Gastrocnemius medialis (tissue), 4 donors: ENCODE data around the gene HDAC4. TPM values are rescaled to one million over a fixed set of nuclear protein-coding genes. Genes with fewer than 3 reads are reported as not detected.

Experiments used
- ATAC-seq, 2 donors: fragments of 150-250 bp; one replicate each; pipeline ENCODE4 v1.9.1; 2016
- DNase-seq, 2 donors: peaks; one replicate each; pipeline ENCODE4 v3.0.0-alpha.2; 2019
- H3K27ac ChIP-seq, 4 donors: fragments of 200-600 bp; sonication (generic); 1 replicate in 1 of 4; 2 replicates in 3 of 4; pipeline ENCODE4 v1.5.1; 2016 to 2018; ENCODE audit warnings: mild to moderate bottlenecking in 2 of 4, moderate library complexity in 1 of 4
- H3K27me3 ChIP-seq, 3 donors: fragments of 200-600 bp; sonication (generic) in 2 of 3; 1 replicate in 1 of 3; 2 replicates in 2 of 3; pipeline versions ENCODE4 v1.5.1 to v1.6.0; 2016 to 2019; ENCODE audit warnings: mild to moderate bottlenecking in 1 of 3, moderate library complexity in 1 of 3
- H3K36me3 ChIP-seq, 2 donors: fragments of 200-600 bp; sonication (generic) in 1 of 2; one replicate each; pipeline ENCODE4 v1.5.1; 2017 to 2018
- H3K4me1 ChIP-seq, 2 donors: fragments of 200-600 bp; sonication (generic) in 1 of 2; one replicate each; pipeline ENCODE4 v1.5.1; 2016 to 2017; ENCODE audit warnings: mild to moderate bottlenecking in 2 of 2
- H3K4me3 ChIP-seq, 4 donors: fragments of 200-600 bp; sonication (generic) in 3 of 4; 1 replicate in 1 of 4; 2 replicates in 3 of 4; pipeline ENCODE4 v1.5.1; 2016 to 2019; ENCODE audit warnings: mild to moderate bottlenecking in 2 of 4
- H3K9me3 ChIP-seq, 3 donors: fragments of 200-600 bp; sonication (generic) in 2 of 3; 1 replicate in 1 of 3; 2 replicates in 2 of 3; pipeline ENCODE4 v1.5.1; 2016 to 2019
- POLR2A ChIP-seq, 2 donors: fragments of 450-650 bp; IDR thresholded peaks; one replicate each; pipeline ENCODE4 v1.6.1; 2017; ENCODE audit warnings: antibody characterized with exemption in 2 of 2, mild to moderate bottlenecking in 2 of 2, moderate library complexity in 2 of 2
- in situ Hi-C, 4 donors: fragments of 200-750 bp; cut with MboI; loops; one replicate each; pipeline versions ENCODE4 v1.15.0 to v1.8.0; 2017; ENCODE audit warnings: low sequenced_read_pairs in 4 of 4
- intact Hi-C: fragments of 100-400 bp; cut with DNase I; formaldehyde crosslinking; loops from one replicate; pipeline ENCODE4 v1.15.1; 2023; ENCODE audit warnings: low total_unique reads
- total RNA-seq, 4 donors: library from RNA; depleted of rRNA; stranded (reverse); fragments of >200 nt; gene quantifications; one replicate each; pipeline versions ENCODE4 v1.1.0 to v1.2.3, GENCODE V29; 2016
- TF ChIP-seq, protein P1 (sequence below), 5 experiments: fragments of 450-650 bp in 3 of 5; fragments of 200-600 bp in 2 of 5; sonication (generic) in 2 of 5; IDR thresholded peaks in 4 of 5; conservative IDR thresholded peaks in 1 of 5; 1 replicate in 4 of 5; 2 replicates in 1 of 5; pipeline ENCODE4 v1.5.1; 2016 to 2019; ENCODE audit warnings: antibody characterized with exemption in 5 of 5, mild to moderate bottlenecking in 3 of 5, moderate library complexity in 3 of 5

HDAC4 gene
- total RNA-seq, 4 donors from 2014 or later, result 23.6 to 257 (median 119) TPM

DNA sequence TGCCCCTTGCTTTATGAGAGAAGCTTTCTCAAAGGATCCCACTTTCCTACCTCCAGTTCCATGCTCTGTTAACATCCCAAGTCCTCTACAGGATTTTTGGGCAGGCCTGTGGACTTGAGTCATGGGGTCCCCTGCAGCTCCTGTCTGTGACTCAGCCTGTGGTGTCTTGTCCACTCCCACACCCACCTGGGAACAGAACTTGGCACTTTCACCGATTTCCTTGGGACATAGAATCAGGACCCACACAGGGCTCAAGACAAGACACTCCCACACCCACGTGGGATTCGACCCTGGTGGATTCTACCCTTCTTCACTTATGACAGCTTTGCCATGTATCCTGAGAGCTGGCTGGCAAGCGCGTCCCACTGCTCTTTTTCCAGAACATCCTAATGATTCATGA lies 30.7 kb upstream of the HDAC4 start:
- intact Hi-C loops, result no loop called here
- in situ Hi-C loops, result no loop called here
- TF ChIP-seq POLR2A (IDR thresholded peaks at IDR 0.05), result no peak
- TF ChIP-seq, protein P1, sequence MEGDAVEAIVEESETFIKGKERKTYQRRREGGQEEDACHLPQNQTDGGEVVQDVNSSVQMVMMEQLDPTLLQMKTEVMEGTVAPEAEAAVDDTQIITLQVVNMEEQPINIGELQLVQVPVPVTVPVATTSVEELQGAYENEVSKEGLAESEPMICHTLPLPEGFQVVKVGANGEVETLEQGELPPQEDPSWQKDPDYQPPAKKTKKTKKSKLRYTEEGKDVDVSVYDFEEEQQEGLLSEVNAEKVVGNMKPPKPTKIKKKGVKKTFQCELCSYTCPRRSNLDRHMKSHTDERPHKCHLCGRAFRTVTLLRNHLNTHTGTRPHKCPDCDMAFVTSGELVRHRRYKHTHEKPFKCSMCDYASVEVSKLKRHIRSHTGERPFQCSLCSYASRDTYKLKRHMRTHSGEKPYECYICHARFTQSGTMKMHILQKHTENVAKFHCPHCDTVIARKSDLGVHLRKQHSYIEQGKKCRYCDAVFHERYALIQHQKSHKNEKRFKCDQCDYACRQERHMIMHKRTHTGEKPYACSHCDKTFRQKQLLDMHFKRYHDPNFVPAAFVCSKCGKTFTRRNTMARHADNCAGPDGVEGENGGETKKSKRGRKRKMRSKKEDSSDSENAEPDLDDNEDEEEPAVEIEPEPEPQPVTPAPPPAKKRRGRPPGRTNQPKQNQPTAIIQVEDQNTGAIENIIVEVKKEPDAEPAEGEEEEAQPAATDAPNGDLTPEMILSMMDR (IDR thresholded peaks at IDR 0.05 in 4 of 5, conservative IDR thresholded peaks at IDR 0.05 in 1 of 5), result no peak
- Histone ChIP-seq H3K27me3 (no peaks in the 10 kb centered on the region), H3K4me3 (no peak overlapping the region), H3K9me3 (no peaks in the 10 kb centered on the region), H3K27ac (no peak overlapping the region), H3K4me1 (no peaks in the 10 kb centered on the region), H3K36me3 (no peaks in the 10 kb centered on the region)
- DNase-seq, result no peak
- ATAC-seq, result no peak

DNA sequence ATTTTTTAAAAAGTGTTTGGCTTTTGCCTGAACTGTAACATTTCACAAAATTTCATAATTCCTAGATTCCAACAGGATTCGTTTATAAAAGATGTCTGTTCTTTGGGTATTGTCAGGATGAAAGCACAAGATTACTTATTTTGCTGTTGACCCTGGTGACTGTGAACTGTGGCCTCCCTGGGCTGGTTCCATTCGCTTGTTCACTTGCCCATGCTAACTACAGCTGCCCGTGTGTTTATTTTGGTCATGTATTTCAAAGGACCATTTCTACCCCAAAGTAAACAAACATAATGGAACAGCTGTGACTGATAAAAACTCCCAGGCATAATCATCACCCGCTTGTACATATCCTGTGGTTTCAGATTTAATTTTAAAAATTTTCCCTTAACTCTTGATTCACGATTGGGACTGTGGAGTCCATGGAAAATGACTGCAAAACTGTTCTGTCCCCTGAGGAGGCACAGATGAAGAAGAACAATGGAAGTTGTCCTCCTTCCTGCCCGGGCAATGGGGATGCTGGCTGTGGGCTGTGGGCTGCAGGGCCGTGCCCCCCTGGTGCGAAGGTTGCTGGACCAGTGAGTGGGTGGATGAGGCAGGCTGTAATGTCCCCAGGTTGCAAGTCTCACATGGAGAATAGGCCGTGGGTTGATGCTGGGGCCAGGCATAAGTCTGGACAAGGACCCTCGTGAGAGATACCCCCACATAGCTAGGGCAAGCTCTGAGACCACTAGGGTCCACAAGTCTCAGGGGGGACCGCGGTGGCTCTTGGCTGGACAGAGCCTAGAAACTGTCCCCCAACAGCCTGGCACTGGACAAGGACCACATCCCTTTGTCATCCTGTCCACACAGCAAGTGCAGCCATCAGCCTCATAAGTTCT lies 28.9 kb upstream of the HDAC4 start:
- no peaks in the 10 kb centered on the region for H3K9me3 ChIP-seq
- ATAC-seq, result no peak
- intact Hi-C loops, result no loop called here
- H3K27me3 ChIP-seq, result no peaks in the 10 kb centered on the region
- in situ Hi-C loops, result no loop called here
- no peak for DNase-seq
- no peak overlapping the region for H3K4me3 ChIP-seq
- no peaks in the 10 kb centered on the region for H3K4me1 ChIP-seq
- H3K27ac ChIP-seq, result no peak overlapping the region
- TF ChIP-seq POLR2A (IDR thresholded peaks at IDR 0.05), result no peak
- TF ChIP-seq, protein P1 (IDR thresholded peaks at IDR 0.05 in 4 of 5, conservative IDR thresholded peaks at IDR 0.05 in 1 of 5), result no peak
- no peaks in the 10 kb centered on the region for H3K36me3 ChIP-seq

DNA sequence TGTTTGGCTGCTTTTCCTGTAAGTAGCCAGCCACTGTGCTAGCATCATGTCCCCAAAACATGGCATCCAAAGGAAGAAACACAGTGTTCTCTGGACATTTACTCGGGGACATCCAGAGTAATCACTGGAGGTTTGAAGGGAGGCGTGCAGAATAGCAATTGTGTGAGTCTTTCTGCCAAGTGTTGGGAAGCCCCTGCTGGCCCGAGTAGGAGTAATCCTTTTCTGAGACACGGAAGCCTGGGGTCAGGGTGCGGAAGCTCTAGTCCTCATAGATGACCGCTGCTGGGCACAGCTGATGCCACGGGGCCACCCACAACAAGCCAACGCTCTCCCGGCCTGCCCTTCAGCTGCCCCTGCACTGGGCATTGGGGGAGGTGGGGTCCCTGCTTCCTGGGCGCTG lies 24.8 kb upstream of the HDAC4 start:
- no peak overlapping the region for H3K4me3 ChIP-seq
- DNase-seq (no peak), ATAC-seq (no peak)
- TF ChIP-seq, protein P1 (IDR thresholded peaks at IDR 0.05 in 4 of 5, conservative IDR thresholded peaks at IDR 0.05 in 1 of 5), result no peak
- no peak for TF ChIP-seq POLR2A (IDR thresholded peaks at IDR 0.05)
- intact Hi-C loops, result no loop called here
- H3K27me3 ChIP-seq, result no peaks in the 10 kb centered on the region
- H3K9me3 ChIP-seq, result no peaks in the 10 kb centered on the region
- H3K27ac ChIP-seq, result no peak overlapping the region
- no peaks in the 10 kb centered on the region for H3K36me3 ChIP-seq
- no peaks in the 10 kb centered on the region for H3K4me1 ChIP-seq
- in situ Hi-C loops, result no loop called here

DNA sequence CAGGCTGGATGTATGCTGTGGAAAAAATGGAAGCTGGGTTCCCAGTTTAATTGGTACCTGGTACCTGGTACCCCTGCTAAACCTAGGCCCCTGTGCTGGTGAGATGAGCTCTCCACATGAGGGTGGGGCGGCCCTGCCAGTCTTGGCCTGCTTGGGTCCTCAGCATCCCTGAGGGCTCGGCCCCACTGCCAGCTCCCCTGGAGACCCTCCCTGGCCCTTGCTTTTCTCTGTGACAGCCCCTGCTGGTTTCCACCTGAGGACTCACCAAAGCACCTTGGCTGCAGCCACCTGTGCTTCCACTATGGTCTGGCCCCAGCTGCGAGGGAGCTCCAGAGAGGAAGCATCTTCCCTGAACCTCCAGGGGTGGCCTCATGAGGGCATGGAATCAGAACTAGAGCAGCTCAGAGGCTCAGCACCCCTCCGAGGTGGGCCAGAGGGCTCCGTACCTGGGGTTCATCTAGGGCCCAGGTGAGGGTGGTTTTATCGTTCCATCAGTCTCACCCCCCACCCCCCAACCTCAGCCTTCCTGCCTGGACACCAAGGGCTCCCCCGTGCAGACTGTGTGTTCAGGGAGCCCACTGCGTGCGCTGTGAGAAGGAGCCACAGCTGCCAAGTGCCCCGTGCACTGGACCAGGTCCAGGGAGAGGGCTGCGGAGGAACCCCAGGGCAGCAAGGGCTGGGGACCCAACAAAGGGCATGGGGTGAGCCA lies 23.7 kb upstream of the HDAC4 start:
- DNase-seq (no peak), ATAC-seq (no peak)
- Histone ChIP-seq H3K4me3 (no peak overlapping the region), H3K27ac (no peak overlapping the region), H3K36me3 (no peaks in the 10 kb centered on the region), H3K27me3 (no peaks in the 10 kb centered on the region), H3K9me3 (no peaks in the 10 kb centered on the region), H3K4me1 (no peaks in the 10 kb centered on the region)
- in situ Hi-C loops (loop anchor here in 1 of 4 donors (25.0 kb wide), 1 partner anchor 463 kb away; no protein-coding TSS in a partner anchor), intact Hi-C loops (no loop called here)
- TF ChIP-seq POLR2A (IDR thresholded peaks at IDR 0.05), result no peak

DNA sequence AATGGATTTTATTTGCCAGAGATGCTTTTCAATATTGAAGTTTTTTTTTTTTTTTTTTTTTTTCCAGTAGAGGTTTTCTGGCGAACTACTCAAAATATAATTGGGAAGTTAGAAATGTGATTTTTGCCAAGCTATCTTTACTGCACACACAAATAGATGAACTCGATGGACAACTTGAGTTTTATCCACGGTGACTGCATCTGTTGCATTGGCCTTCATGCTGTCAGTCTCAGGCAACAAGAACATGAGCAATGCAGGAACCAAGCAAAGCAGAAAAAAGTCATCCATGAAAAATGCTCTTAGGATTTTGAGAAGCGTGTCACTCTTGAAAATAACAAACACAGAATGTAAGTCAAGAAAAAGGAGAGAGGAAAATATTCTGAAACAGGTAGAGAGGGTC lies 22.7 kb upstream of the HDAC4 start:
- Histone ChIP-seq H3K9me3 (no peaks in the 10 kb centered on the region), H3K36me3 (no peaks in the 10 kb centered on the region), H3K27ac (no peak overlapping the region), H3K27me3 (peaks cover 0 to 2% (median 0%) of the 10 kb centered on the region in 3 donors), H3K4me3 (no peak overlapping the region), H3K4me1 (no peaks in the 10 kb centered on the region)
- intact Hi-C loops, result no loop called here
- ATAC-seq (no peak), DNase-seq (no peak)
- TF ChIP-seq, protein P1 (IDR thresholded peaks at IDR 0.05 in 4 of 5, conservative IDR thresholded peaks at IDR 0.05 in 1 of 5), result no peak
- TF ChIP-seq POLR2A (IDR thresholded peaks at IDR 0.05), result no peak
- in situ Hi-C loops, result loop anchor here in 1 of 4 donors (25.0 kb wide), 1 partner anchor 464 kb away; no protein-coding TSS in a partner anchor
